HFF-Myc (cell line): ENCODE data around the gene TBC1D22A.

ENCODE experiments used
- DNase-seq: peaks from one replicate; pipeline ENCODE4 v3.0.0-alpha.2; 2011; ENCODE audit warnings: low read depth; ENCODE audit errors: extremely low read depth
- H3K4me3 ChIP-seq: replicated peaks from 2 replicates; pipeline ENCODE4 v1.5.1; 2011; ENCODE audit warnings: low read depth, mild to moderate bottlenecking, control low read depth, low read length
- CTCF ChIP-seq: IDR thresholded peaks from 2 replicates; pipeline ENCODE4 v1.5.1; 2012; ENCODE audit warnings: mild to moderate bottlenecking, low read depth, low read length, control low read depth; ENCODE audit errors: missing control alignments

The TBC1D22A gene

GRCh38 chr22:46737105-46737975 lies 25.1 kb upstream of the TBC1D22A start:
- H3K4me3 ChIP-seq, result peak overlapping the region; percentile 72
- no peak for DNase-seq

GRCh38 chr22:46737976-46738646 lies 24.3 kb upstream of the TBC1D22A start, which contains the start of gene CERK:
TSS of gene CERK (minus strand) at chr22:46738252. CDS start at chr22:46738148, 104 bp downstream.
- no peak for TF ChIP-seq CTCF
- DNase-seq, result no peak
- H3K4me3 ChIP-seq, result peak within 1 kb of the TSS; percentile 72

More at GRCh38 chr22:46737105-46737975, 25.1 kb upstream of the TBC1D22A start:
- no peak for TF ChIP-seq CTCF

DNA sequence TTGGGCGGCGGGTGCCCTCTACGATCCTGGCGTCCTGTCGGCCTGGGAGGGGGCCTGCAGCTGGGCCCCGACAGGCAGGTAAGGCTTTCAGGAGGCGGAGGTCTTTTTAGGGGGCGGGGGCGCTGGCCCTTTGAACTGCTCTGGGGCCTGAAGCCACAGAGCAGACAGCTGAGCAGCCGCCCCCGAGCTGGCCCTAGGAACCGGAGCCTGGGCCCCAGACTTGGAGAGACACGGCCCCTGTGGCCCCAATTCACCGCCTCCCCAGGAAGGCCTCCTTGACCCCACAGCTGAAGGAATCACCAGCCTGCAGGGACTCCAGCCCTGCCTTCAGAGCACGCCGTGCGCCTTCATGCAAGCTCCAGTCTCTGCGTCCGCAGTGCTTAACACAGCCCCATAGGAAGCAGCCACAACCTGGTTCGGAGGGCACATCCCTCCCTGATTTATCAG lies 23.8 kb upstream of the TBC1D22A start:
- H3K4me3 ChIP-seq, result peak overlapping the region; percentile 72
- TF ChIP-seq CTCF, result no peak
- no peak for DNase-seq

DNA sequence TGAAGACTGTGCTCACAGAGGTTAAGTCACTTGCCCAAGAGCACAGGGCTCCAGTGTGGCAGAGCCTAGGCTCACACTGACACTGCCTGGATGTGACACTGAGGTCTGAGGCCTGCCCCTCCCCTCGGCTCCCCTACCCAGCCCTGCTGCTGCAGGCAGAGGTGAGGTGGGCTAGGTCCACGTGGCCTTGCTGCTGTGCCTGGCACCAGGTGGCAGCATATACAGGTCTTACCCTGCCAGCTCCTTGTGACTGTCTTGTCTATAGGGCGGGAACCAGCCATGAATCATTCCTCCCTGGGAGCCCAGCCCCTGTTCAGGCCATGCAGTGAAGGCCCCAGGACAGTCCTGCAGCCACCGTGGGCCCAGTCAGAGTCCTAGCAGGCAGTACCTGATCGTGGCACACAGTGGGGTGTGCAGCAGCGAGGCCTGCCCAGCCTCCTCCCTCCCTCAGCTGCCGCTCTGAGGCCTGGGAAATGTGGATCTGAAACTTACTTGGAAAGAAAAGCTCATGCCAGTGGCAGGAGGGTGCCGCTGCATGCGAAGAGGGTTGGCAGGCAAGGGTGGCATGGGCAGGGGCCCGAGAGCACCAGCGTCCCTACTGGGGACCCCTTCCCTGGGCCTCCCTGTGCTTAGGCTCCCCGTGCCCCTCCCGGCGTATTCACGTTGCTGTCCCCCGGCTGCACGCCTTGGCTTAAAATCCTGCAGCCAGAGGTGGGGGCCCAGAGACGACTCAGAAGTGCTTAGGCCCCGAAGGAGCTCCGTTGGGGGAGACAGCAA lies 23.2 kb upstream of the TBC1D22A start:
- TF ChIP-seq CTCF, result no peak
- peak overlapping the region; percentile 72 for H3K4me3 ChIP-seq
- no peak for DNase-seq

DNA sequence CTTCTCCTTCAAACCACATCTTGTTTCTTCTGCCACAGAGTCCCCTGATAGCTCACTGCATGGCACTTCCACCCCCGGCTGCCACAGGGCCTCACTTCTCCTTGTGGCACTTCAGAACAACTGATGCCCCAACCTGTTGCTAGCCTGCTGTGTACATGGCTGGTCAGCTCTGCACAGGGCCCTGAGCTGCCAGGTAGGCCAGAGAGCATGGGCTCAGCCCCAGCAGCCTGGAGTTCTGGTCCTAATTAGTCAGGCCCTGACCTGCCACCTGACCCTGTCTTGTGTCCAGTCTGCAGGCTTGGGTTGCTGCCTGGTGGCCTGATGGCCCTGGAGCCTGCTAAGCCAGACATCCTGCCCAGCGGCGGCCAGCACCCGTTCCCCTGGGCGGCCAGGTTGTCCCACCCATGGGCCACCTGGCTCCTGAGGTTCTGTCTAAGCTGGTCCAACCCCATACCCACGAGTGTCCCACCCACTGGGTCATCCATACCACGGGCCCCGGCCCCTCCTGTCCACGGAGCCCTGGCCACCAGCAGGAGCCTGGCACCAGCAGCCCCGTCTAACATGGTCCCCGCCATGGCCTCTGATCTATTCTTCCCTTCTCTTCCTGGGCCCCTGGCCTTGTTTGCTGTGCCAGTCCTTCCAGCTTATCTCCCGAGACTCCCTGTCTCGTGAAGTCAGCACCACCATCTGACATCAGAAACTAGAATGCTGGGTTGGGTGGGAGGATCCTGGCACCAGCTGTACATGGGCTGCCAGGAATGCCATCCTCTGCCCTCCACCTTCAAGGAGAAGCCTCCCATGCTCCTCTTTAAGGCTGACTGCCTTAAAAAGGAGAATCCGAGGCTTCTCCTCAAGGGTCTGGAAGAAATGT lies 21.3 kb upstream of the TBC1D22A start:
- DNase-seq, result no peak
- no peak overlapping the region for H3K4me3 ChIP-seq
- no peak for TF ChIP-seq CTCF

GRCh38 chr22:46741974-46742519 lies 20.4 kb upstream of the TBC1D22A start:
- H3K4me3 ChIP-seq, result no peak overlapping the region
- no peak for TF ChIP-seq CTCF
- DNase-seq, result no peak
